CD14-positive monocyte (primary cell): ENCODE measurements around the gene SCAPER. TPM values are rescaled to one million over a fixed set of nuclear protein-coding genes. Genes with fewer than 3 reads are reported as not detected.
"Not testable (repeated sequence)": the region's sequence is repeated elsewhere in the genome, so short reads cannot be mapped to it uniquely, and the experiment has no call there.

Source experiments
- DNase-seq, 3 donors: peaks; one replicate each; pipeline ENCODE4 v3.0.0-alpha.2; 2011 to 2022
- H2AFZ ChIP-seq: 2 replicates; pipeline ENCODE4 v1.6.0; 2012; ENCODE audit warnings: mild to moderate bottlenecking, low read depth, low read length, inconsistent platforms; ENCODE audit not compliant: insufficient read depth, poor library complexity, severe bottlenecking
- H3K27ac ChIP-seq, 2 donors: 1 replicate in 1 of 2; 2 replicates in 1 of 2; pipeline ENCODE4 v1.5.1; 2012 to 2013; ENCODE audit warnings: low read length in 2 of 2, control low read depth in 1 of 2, inconsistent platforms in 1 of 2, low read depth in 1 of 2, mild to moderate bottlenecking in 1 of 2
- H3K27me3 ChIP-seq, 2 donors: one replicate each; pipeline versions ENCODE4 v1.6.0 to v1.6.1; 2011 to 2013; ENCODE audit warnings: low read length in 2 of 2; ENCODE audit not compliant: control insufficient read depth in 2 of 2, insufficient read depth in 2 of 2
- H3K36me3 ChIP-seq, 2 donors: replicated peaks in 1 of 2; 1 replicate in 1 of 2; 2 replicates in 1 of 2; pipeline versions ENCODE4 v1.5.1 to v1.6.1; 2012 to 2013; ENCODE audit warnings: low read length in 2 of 2, control low read depth in 1 of 2, inconsistent platforms in 1 of 2, mild to moderate bottlenecking in 1 of 2; ENCODE audit not compliant: insufficient read depth in 2 of 2, control insufficient read depth in 1 of 2
- H3K4me1 ChIP-seq, 2 donors: 1 replicate in 1 of 2; 2 replicates in 1 of 2; pipeline versions ENCODE4 v1.5.1 to v1.6.1; 2012 to 2013; ENCODE audit warnings: low read length in 2 of 2, control low read depth in 1 of 2, inconsistent platforms in 1 of 2, mild to moderate bottlenecking in 1 of 2, moderate library complexity in 1 of 2; ENCODE audit not compliant: insufficient read depth in 2 of 2, control insufficient read depth in 1 of 2
- H3K4me2 ChIP-seq: replicated peaks from 2 replicates; pipeline ENCODE3; 2012; ENCODE audit warnings: low read length, moderate library complexity, mild to moderate bottlenecking; ENCODE audit not compliant: poor library complexity, severe bottlenecking; ENCODE audit errors: extremely low read depth
- H3K4me3 ChIP-seq, 3 experiments: fragments of 200-600 bp in 1 of 3; sonication (generic) in 1 of 3; replicated peaks in 1 of 3; 1 replicate in 2 of 3; 2 replicates in 1 of 3; pipeline ENCODE4 v1.5.1; 2011 to 2013; ENCODE audit warnings: low read length in 3 of 3, mild to moderate bottlenecking in 3 of 3, control low read depth in 2 of 3, low read depth in 2 of 3, inconsistent platforms in 1 of 3, moderate library complexity in 1 of 3
- H3K79me2 ChIP-seq: 2 replicates; pipeline ENCODE4 v1.6.0; 2012; ENCODE audit warnings: mild to moderate bottlenecking, control low read depth, inconsistent platforms, low read length, moderate library complexity; ENCODE audit not compliant: insufficient read depth
- H3K9ac ChIP-seq: 2 replicates; pipeline ENCODE4 v1.6.0; 2017; ENCODE audit warnings: low read length, mild to moderate bottlenecking; ENCODE audit not compliant: insufficient read depth, poor library complexity, severe bottlenecking
- H3K9me3 ChIP-seq, 2 donors: replicated peaks in 1 of 2; 1 replicate in 1 of 2; 2 replicates in 1 of 2; pipeline versions ENCODE4 v1.5.1 to v1.6.1; 2012 to 2013; ENCODE audit warnings: low read length in 2 of 2, control low read depth in 1 of 2; ENCODE audit not compliant: control insufficient read depth in 1 of 2, insufficient read depth in 1 of 2
- H4K20me1 ChIP-seq: 2 replicates; pipeline ENCODE4 v1.6.0; 2012; ENCODE audit warnings: mild to moderate bottlenecking, low read length, control low read depth, moderate library complexity; ENCODE audit not compliant: insufficient read depth
- H3K27ac Mint-ChIP-seq, 7 donors: one replicate each; pipeline ENCODE4 v1.8.0; 2020; ENCODE audit warnings: mild to moderate bottlenecking in 7 of 7, mixed read lengths in 7 of 7, moderate library complexity in 6 of 7, inconsistent platforms in 2 of 7
- H3K27me3 Mint-ChIP-seq, 3 donors: one replicate each; pipeline ENCODE4 v1.8.0; 2021 to 2022; ENCODE audit warnings: low read depth in 3 of 3, mild to moderate bottlenecking in 3 of 3, mixed read lengths in 3 of 3, moderate library complexity in 3 of 3, inconsistent platforms in 1 of 3
- H3K36me3 Mint-ChIP-seq, 2 donors: one replicate each; pipeline ENCODE4 v1.8.0; 2020; ENCODE audit warnings: mixed read lengths in 2 of 2, inconsistent platforms in 1 of 2, mild to moderate bottlenecking in 1 of 2
- H3K4me1 Mint-ChIP-seq: one replicate; pipeline ENCODE4 v1.8.0; 2020; ENCODE audit warnings: mild to moderate bottlenecking, mixed read lengths
- H3K4me3 Mint-ChIP-seq, 2 donors: one replicate each; pipeline ENCODE4 v1.8.0; 2020; ENCODE audit warnings: mild to moderate bottlenecking in 2 of 2, mixed read lengths in 2 of 2, moderate library complexity in 1 of 2
- H3K9me3 Mint-ChIP-seq, 7 donors: one replicate each; pipeline ENCODE4 v1.8.0; 2020 to 2022; ENCODE audit warnings: mixed read lengths in 7 of 7, mild to moderate bottlenecking in 6 of 7, moderate library complexity in 6 of 7, inconsistent platforms in 2 of 7
- CTCF ChIP-seq: fragments of 200-600 bp; IDR thresholded peaks from one replicate; pipeline ENCODE4 v1.8.0; 2022; ENCODE audit warnings: antibody characterized with exemption, mild to moderate bottlenecking
- WGBS: methylation state at CpG from one replicate; pipeline ENCODE4 v1.1.5; 2013; ENCODE audit warnings: missing lambda C conversion rate; ENCODE audit not compliant: insufficient coverage; 5-methylcytosine and 5-hydroxymethylcytosine counted together
- intact Hi-C, 2 donors: fragments of 100-400 bp; cut with micrococcal nuclease; formaldehyde crosslinking; loops; one replicate each; pipeline versions ENCODE4 v1.15.0 to v1.15.1; 2023
- polyA plus RNA-seq, 3 donors: library from polyadenylated mRNA; depleted of rRNA in 1 of 3; unstranded in 2 of 3; stranded (reverse) in 1 of 3; fragments of 300-500 nt in 2 of 3; fragments of >200 nt in 1 of 3; fragmentation: Illumina TruSeq in 2 of 3; gene quantifications; 1 replicate in 2 of 3; 2 replicates in 1 of 3; pipeline ENCODE4 v1.2.3, GENCODE V29; 2012 to 2021

SCAPER gene
- polyA plus RNA-seq, 3 donors, result 2.5 to 5.4 (median 4.2) TPM

GRCh38 chr15:76901965-76902364 lies 3.2 kb downstream of the SCAPER start:
- peaks cover 44% of the 10 kb centered on the region for H3K4me1 Mint-ChIP-seq
- WGBS, result no CpG with 5 or more reads among the region's 2 CpGs
- no peak overlapping the region for H3K9ac ChIP-seq
- no peak overlapping the region for H3K27ac ChIP-seq
- H3K27ac Mint-ChIP-seq, result peak overlapping the region in 1 of 7 donors; percentile 37
- intact Hi-C loops, result loop anchor here in 1 of 2 donors (10.0 kb wide), 1 partner anchor 523 kb away; the partner anchor contains the start of genes HMG20A and PEAK1
- no peaks in the 10 kb centered on the region for H3K36me3 ChIP-seq
- no peak for DNase-seq
- no peak overlapping the region for H3K4me2 ChIP-seq
- H3K4me3 ChIP-seq, result no peak overlapping the region
- peaks cover 0 to 8% (median 2%) of the 10 kb centered on the region in 3 donors for H3K27me3 Mint-ChIP-seq
- TF ChIP-seq CTCF, result no peak
- no peaks in the 10 kb centered on the region for H3K27me3 ChIP-seq
- H3K36me3 Mint-ChIP-seq, result peaks cover 9 to 12% of the 10 kb centered on the region in 2 donors
- H3K9me3 Mint-ChIP-seq, result peaks cover 0 to 4% (median 0%) of the 10 kb centered on the region in 7 donors
- H4K20me1 ChIP-seq, result no peaks in the 10 kb centered on the region
- peaks cover 29% of the 10 kb centered on the region for H3K79me2 ChIP-seq
- no peak overlapping the region for H3K4me3 Mint-ChIP-seq
- H3K9me3 ChIP-seq, result no peaks in the 10 kb centered on the region
- no peak overlapping the region for H2AFZ ChIP-seq
- peaks cover 24 to 38% of the 10 kb centered on the region in 2 donors for H3K4me1 ChIP-seq

- not testable (repeated sequence) for H4K20me1 ChIP-seq, H3K4me3 ChIP-seq, H3K27me3 ChIP-seq, DNase-seq, H3K9ac ChIP-seq, H3K9me3 ChIP-seq, H2AFZ ChIP-seq, H3K9me3 Mint-ChIP-seq, H3K27ac ChIP-seq, H3K36me3 ChIP-seq, H3K4me3 Mint-ChIP-seq, H3K27ac Mint-ChIP-seq, H3K27me3 Mint-ChIP-seq, H3K4me2 ChIP-seq
- intact Hi-C loops, result loop anchor here in 1 of 2 donors (10.0 kb wide), 1 partner anchor 525 kb away; the partner anchor contains the start of genes HMG20A and PEAK1
- no CpG with 5 or more reads among the region's 6 CpGs for WGBS
- Mint-ChIP-seq H3K36me3 (peaks cover 7 to 18% of the 10 kb centered on the region in 2 donors), H3K4me1 (peaks cover 34% of the 10 kb centered on the region)
- Histone ChIP-seq H3K4me1 (peaks cover 16 to 26% of the 10 kb centered on the region in 2 donors), H3K79me2 (peaks cover 36% of the 10 kb centered on the region)
Measured at GRCh38 chr15:76899931-76900310, 5.2 kb downstream of the SCAPER start.

DNA sequence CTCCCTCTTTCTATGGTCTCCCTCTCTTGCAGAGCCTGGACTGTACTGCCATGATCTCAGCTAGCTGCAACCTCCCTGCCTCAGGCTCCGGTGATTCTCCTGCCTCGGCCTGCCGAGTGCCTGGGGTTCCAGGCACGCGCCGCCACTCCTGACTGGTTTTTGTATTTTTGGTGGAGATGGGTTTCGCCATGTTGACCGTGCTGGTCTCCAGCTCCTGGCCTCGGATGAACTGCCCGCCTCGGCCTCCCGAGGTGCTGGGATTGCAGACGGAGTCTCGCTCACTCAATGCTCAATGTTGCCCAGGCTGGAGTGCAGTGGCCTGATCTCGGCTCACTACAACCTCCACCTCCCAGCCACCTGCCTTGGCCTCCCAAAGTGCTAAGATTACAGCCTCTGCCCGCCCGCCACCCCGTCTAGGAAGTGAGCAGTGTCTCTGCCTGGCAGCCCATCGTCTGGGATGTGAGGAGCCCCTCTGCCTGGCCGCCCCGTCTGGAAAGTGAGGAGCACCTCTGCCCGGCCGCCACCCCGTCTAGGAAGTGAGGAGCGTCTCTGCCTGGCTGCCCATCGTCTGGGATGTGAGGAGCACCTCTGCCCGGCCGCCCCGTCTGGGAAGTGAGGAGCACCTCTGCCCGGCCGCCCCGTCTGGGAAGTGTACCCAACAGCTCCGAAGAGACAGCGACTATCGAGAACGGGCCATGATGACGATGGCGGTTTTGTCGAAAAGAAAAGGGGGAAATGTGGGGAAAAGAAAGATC lies 5.8 kb downstream of the SCAPER start:
- H3K4me3 Mint-ChIP-seq, intact Hi-C loops, H3K27me3 Mint-ChIP-seq, H3K4me3 ChIP-seq, H4K20me1 ChIP-seq, H3K9ac ChIP-seq, H3K27me3 ChIP-seq, H3K4me2 ChIP-seq, H3K9me3 ChIP-seq, H2AFZ ChIP-seq, H3K9me3 Mint-ChIP-seq, H3K36me3 ChIP-seq, DNase-seq, H3K27ac Mint-ChIP-seq, H3K27ac ChIP-seq: not testable (repeated sequence)
- Histone ChIP-seq H3K4me1 (peaks cover 12 to 20% of the 10 kb centered on the region in 2 donors), H3K79me2 (peaks cover 31% of the 10 kb centered on the region)
- Mint-ChIP-seq H3K36me3 (peaks cover 7 to 18% of the 10 kb centered on the region in 2 donors), H3K4me1 (peaks cover 33% of the 10 kb centered on the region)
- WGBS, result 91% methylated on average over 18 of the region's 39 CpGs
